Psoas muscle (tissue), 8 donors: Measurements from ENCODE around the gene TEX52. TPM values are rescaled to one million over a fixed set of nuclear protein-coding genes. Genes with fewer than 3 reads are reported as not detected.

ENCODE experiments used
- ATAC-seq, 4 donors: fragments of 200-7000 bp; cut with Tn5 transposase; one replicate each; pipeline ENCODE4 v1.9.1; 2020; ENCODE audit warnings: moderate library complexity in 3 of 4, mild to moderate bottlenecking in 2 of 4
- DNase-seq, 2 donors: peaks; one replicate each; pipeline ENCODE4 v3.0.0-alpha.2; 2020
- H3K27ac ChIP-seq: fragments of 200-600 bp; one replicate; pipeline ENCODE4 v1.8.0; 2022
- H3K27me3 ChIP-seq, 3 donors: fragments of 200-600 bp in 1 of 3; one replicate each; pipeline versions ENCODE4 v1.6.1 to v1.8.0; 2013 to 2022; ENCODE audit warnings: low read length in 2 of 3, mild to moderate bottlenecking in 2 of 3, moderate library complexity in 1 of 3; ENCODE audit not compliant: insufficient read depth in 3 of 3
- H3K36me3 ChIP-seq, 2 donors: fragments of 200-600 bp in 1 of 2; one replicate each; pipeline versions ENCODE4 v1.6.1 to v1.8.0; 2013 to 2022; ENCODE audit warnings: low read depth in 1 of 2, mild to moderate bottlenecking in 1 of 2, moderate library complexity in 1 of 2; ENCODE audit not compliant: insufficient read depth in 1 of 2
- H3K4me1 ChIP-seq: fragments of 200-600 bp; one replicate; pipeline ENCODE4 v1.8.0; 2022
- H3K4me3 ChIP-seq: fragments of 200-600 bp; one replicate; pipeline ENCODE4 v1.8.0; 2022; ENCODE audit warnings: mild to moderate bottlenecking
- H3K9me3 ChIP-seq: fragments of 200-600 bp; one replicate; pipeline ENCODE4 v1.8.0; 2022
- CTCF ChIP-seq: fragments of 200-600 bp; IDR thresholded peaks from one replicate; pipeline ENCODE4 v1.8.0; 2022; ENCODE audit warnings: antibody characterized with exemption
- WGBS, 3 donors: extraction: QIAGEN DNeasy Blood & Tissue Kit; methylation state at CpG; one replicate each; pipeline versions ENCODE4 v1.1.6 to v1.1.7; 2013; 5-methylcytosine and 5-hydroxymethylcytosine counted together
- intact Hi-C, 2 donors: fragments of 100-400 bp; cut with DNase I; formaldehyde crosslinking; loops; one replicate each; pipeline versions ENCODE4 v1.11.0 to v1.14.2; 2022
- long read RNA-seq, 2 donors: library from polyadenylated mRNA; unstranded; transcript quantifications; one replicate each; pipeline ENCODE4 v2.0.0, GENCODE V29; 2021
- polyA plus RNA-seq, 3 donors: library from polyadenylated mRNA; stranded (reverse); fragments of 200-250 nt; gene quantifications; one replicate each; pipeline ENCODE4 v1.2.3, GENCODE V29; 2013
- total RNA-seq, 4 donors: library from RNA; stranded (reverse); fragmentation: NEBNext Ultra II Directional in 2 of 4; extraction: Animal tissue kit (Norgen Biotek cat#: 25700) in 2 of 4; gene quantifications; one replicate each; pipeline versions ENCODE4 v1.2.1 to v1.2.4, GENCODE V29; 2021 to 2023
- donor health status: healthy with polysubstance abuse.
- donor health status: DM: no; HTN: no; CAD: no; lungs with moderate emphysema.
- donor health status: Bipolar disorder and iron deficiency.
- donor health status: healthy.
- donor health status: DM: yes; HTN: yes; CAD: no.
- donor health status: DM: no; HTN: no; CAD: no.
- donor health status: DM: no; HTN: no; CAD: no.
- donor health status: DM: yes; HTN: yes; CAD: no.

Gene TEX52
- total RNA-seq: not detected
- not detected for polyA plus RNA-seq
- long read RNA-seq, donor 1, partial matches to known transcripts: 0 of 1 reads
- long read RNA-seq, donor 1, other reads (novel, unspliced or antisense): 1 of 1 reads
- long read RNA-seq, donor 2: 0 reads

DNA sequence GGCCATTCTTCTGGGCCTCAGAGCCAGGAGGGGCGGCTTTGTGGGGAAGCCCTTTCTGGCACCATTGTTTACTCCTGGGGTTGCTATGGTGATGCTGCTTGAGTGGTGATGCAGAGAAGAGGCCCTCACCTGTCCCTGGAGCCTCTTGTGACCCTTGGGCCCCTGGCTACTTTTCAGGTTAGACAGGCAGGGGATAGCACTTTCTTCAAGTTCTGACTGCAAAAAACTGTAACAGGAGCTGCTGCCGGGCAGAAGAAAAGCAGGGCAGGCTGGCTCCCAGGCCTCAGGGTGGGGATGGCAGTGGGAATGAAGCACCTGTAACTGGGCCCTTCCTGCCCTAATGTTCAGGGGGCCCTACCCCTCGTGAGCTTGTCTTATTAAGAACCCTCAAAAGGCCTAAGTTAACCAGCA lies at the start of gene TEX52:
Gene TEX52, minus strand, starts transcription at position 19 of the 411 bp plus-strand sequence. Its CDS starts 13 bp downstream, at position 6.
- intact Hi-C loops: loop anchor here (10.0 kb wide), 2 partner anchors 188 to 418 kb away; no protein-coding TSS in a partner anchor
- Histone ChIP-seq H3K4me1 (peaks cover 5% of the 10 kb centered on the region), H3K36me3 (no peaks in the 10 kb centered on the region), H3K27me3 (no peaks in the 10 kb centered on the region), H3K27ac (no peak within 1 kb of the TSS), H3K9me3 (no peaks in the 10 kb centered on the region), H3K4me3 (no peak within 1 kb of the TSS)
- WGBS, 3 donors: 89 to 93% (median 89%) methylated on average over 3 of the region's 3 CpGs
- no peak for TF ChIP-seq CTCF
- DNase-seq: no peak
- ATAC-seq: no peak

DNA sequence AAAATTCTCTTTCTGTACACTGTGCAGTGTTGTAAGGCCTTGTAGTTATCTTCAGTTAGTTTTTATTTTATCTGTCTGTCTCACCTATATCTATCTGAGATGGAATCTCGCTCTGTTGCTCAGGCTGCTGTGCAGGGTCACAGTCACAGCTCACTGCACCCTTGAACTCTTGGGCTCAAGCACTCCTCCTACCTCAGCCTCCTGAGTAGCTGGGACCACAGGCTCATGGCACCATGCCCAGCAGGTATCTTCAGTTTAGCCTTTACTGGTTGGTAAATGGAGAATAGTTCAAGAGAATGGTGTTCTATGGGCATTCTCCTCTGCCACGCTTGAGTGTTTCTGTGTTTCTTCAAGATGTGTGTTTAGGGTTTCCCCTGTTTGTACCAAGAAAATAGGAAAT lies 47.4 kb upstream of the TEX52 start:
- no peaks in the 10 kb centered on the region for H3K9me3 ChIP-seq
- H3K36me3 ChIP-seq: peaks cover 0 to 2% of the 10 kb centered on the region in 2 donors
- H3K4me1 ChIP-seq: peaks cover 22% of the 10 kb centered on the region
- no peak for DNase-seq
- TF ChIP-seq CTCF: no peak
- ATAC-seq: no peak
- intact Hi-C loops: no loop called here
- H3K27me3 ChIP-seq: no peaks in the 10 kb centered on the region
- 96 to 97% (median 97%) methylated on average over 2 of the region's 2 CpGs for WGBS, 3 donors
- H3K4me3 ChIP-seq: no peak overlapping the region
- no peak overlapping the region for H3K27ac ChIP-seq

- Histone ChIP-seq H3K9me3 (no peaks in the 10 kb centered on the region), H3K4me1 (peaks cover 22% of the 10 kb centered on the region), H3K27me3 (no peaks in the 10 kb centered on the region), H3K27ac (peak overlapping the region; percentile 64), H3K36me3 (no peaks in the 10 kb centered on the region), H3K4me3 (no peak overlapping the region)
- 15 to 28% (median 24%) methylated on average over 4 of the region's 4 CpGs for WGBS, 3 donors
- ATAC-seq: peak; percentile 25 to 87 (median 60)
- no peak for DNase-seq
- intact Hi-C loops: no loop called here
- no peak for TF ChIP-seq CTCF
Measured at GRCh38 chr12:2902272-2902880, 45.5 kb upstream of the TEX52 start.

DNA sequence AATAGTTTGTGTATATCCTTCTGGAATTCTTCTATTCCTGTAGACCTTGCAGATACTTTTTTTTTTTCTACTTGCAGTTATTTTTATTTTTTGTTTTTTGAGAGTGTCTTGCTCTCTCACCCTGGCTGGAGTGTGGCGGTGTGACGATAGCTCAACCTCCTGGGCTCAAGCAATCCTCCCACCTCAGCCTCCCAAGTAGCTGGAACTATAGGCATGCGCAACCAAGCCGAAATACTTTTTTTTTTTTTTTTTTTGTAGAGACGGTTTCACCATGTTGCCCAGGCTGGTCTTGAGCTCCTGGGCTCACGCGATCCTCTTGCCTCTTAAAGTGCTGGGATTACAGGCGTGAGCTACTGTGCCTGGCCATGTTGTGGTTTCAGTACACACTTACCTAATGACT lies 43.8 kb upstream of the TEX52 start:
- Histone ChIP-seq H3K9me3 (no peaks in the 10 kb centered on the region), H3K27me3 (no peaks in the 10 kb centered on the region), H3K27ac (peak overlapping the region; percentile 64), H3K4me3 (no peak overlapping the region), H3K36me3 (no peaks in the 10 kb centered on the region), H3K4me1 (peaks cover 30% of the 10 kb centered on the region)
- peak in 1 of 4 donors; percentile 49 for ATAC-seq
- WGBS, 3 donors: 85 to 94% (median 89%) methylated on average over 8 of the region's 8 CpGs
- intact Hi-C loops: no loop called here
- DNase-seq: no peak
- no peak for TF ChIP-seq CTCF

GRCh38 chr12:2897418-2897817 lies 40.6 kb upstream of the TEX52 start:
- Histone ChIP-seq H3K27me3 (no peaks in the 10 kb centered on the region), H3K4me3 (no peak overlapping the region), H3K36me3 (no peaks in the 10 kb centered on the region), H3K9me3 (no peaks in the 10 kb centered on the region), H3K27ac (no peak overlapping the region), H3K4me1 (peaks cover 44% of the 10 kb centered on the region)
- ATAC-seq (no peak), DNase-seq (no peak)
- no peak for TF ChIP-seq CTCF
- intact Hi-C loops: no loop called here
- 96 to 99% (median 98%) methylated on average over 5 of the region's 5 CpGs for WGBS, 3 donors
